Parathyroid adenoma (tissue), 2 donors: ENCODE data around the gene UCK1.

ENCODE experiments used
- H2AFZ ChIP-seq: fragments of 300-600 bp; sonication (generic); one replicate; pipeline ENCODE4 v1.7.0; 2017; ENCODE audit warnings: antibody characterized with exemption, mild to moderate bottlenecking
- H3K27ac ChIP-seq: fragments of 300-600 bp; sonication (generic); one replicate; pipeline ENCODE4 v1.7.0; 2017
- H3K27me3 ChIP-seq: fragments of 300-600 bp; sonication (generic); one replicate; pipeline ENCODE4 v1.7.0; 2017; ENCODE audit warnings: low read length; ENCODE audit not compliant: control insufficient read depth, insufficient read depth
- H3K36me3 ChIP-seq: fragments of 300-600 bp; sonication (generic); one replicate; pipeline ENCODE4 v1.7.0; 2017; ENCODE audit warnings: low read length; ENCODE audit not compliant: control insufficient read depth, insufficient read depth
- H3K4me1 ChIP-seq: fragments of 300-600 bp; sonication (generic); one replicate; pipeline ENCODE4 v1.7.0; 2017; ENCODE audit warnings: control low read depth
- H3K4me2 ChIP-seq: fragments of 300-600 bp; sonication (generic); one replicate; pipeline ENCODE4 v1.7.0; 2017; ENCODE audit warnings: low read length
- H3K4me3 ChIP-seq: fragments of 300-600 bp; sonication (generic); one replicate; pipeline ENCODE4 v1.7.0; 2017; ENCODE audit warnings: low read depth, low read length
- H3K79me2 ChIP-seq: fragments of 300-600 bp; sonication (generic); one replicate; pipeline ENCODE4 v1.7.0; 2017; ENCODE audit warnings: control low read depth
- H3K9ac ChIP-seq: fragments of 300-600 bp; sonication (generic); one replicate; pipeline ENCODE4 v1.7.0; 2017; ENCODE audit warnings: mild to moderate bottlenecking
- H3K9me3 ChIP-seq: fragments of 300-600 bp; sonication (generic); one replicate; pipeline ENCODE4 v1.7.0; 2017; ENCODE audit warnings: low read length; ENCODE audit not compliant: control insufficient read depth
- CTCF ChIP-seq: fragments of 300-600 bp; sonication (generic); IDR thresholded peaks from one replicate; pipeline ENCODE4 v1.7.0; 2017; ENCODE audit warnings: antibody characterized with exemption, mild to moderate bottlenecking
- donor health status: primary hyperparathyroidism.

Gene UCK1

DNA sequence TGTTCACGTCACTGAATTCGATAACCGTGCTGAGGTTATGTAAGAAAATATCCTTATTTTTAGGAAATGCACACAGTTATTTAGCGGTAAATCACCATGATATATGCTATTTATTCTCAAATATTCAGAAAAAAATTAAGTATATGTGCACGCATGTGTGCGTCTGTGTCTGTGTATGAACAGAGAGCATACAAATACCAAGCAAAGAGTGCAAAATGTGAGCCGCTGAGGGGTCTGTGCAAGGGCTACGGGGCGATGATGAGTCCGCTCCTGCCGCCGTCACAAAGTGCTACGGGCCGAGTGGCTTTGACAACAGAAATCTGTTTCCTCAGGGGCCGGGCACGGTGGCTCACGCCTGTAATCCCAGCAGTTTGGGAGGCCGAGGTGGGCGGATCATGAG lies 6.9 kb upstream of the UCK1 start:
- no peaks in the 10 kb centered on the region for H3K27me3 ChIP-seq
- H3K79me2 ChIP-seq, result no peaks in the 10 kb centered on the region
- no peak overlapping the region for H3K9ac ChIP-seq
- H3K36me3 ChIP-seq, result no peaks in the 10 kb centered on the region
- H3K4me2 ChIP-seq, result no peak overlapping the region
- TF ChIP-seq CTCF, result no peak
- H2AFZ ChIP-seq, result no peak overlapping the region
- H3K27ac ChIP-seq, result no peak overlapping the region
- no peaks in the 10 kb centered on the region for H3K4me1 ChIP-seq
- H3K9me3 ChIP-seq, result no peaks in the 10 kb centered on the region
- no peak overlapping the region for H3K4me3 ChIP-seq

- Histone ChIP-seq H3K27ac (no peak overlapping the region), H2AFZ (no peak overlapping the region), H3K4me3 (no peak overlapping the region), H3K9me3 (no peaks in the 10 kb centered on the region), H3K4me1 (no peaks in the 10 kb centered on the region), H3K79me2 (no peaks in the 10 kb centered on the region), H3K9ac (no peak overlapping the region), H3K36me3 (no peaks in the 10 kb centered on the region), H3K27me3 (no peaks in the 10 kb centered on the region), H3K4me2 (no peak overlapping the region)
- no peak for TF ChIP-seq CTCF
Measured at GRCh38 chr9:131534721-131535237, 3.7 kb upstream of the UCK1 start.

DNA sequence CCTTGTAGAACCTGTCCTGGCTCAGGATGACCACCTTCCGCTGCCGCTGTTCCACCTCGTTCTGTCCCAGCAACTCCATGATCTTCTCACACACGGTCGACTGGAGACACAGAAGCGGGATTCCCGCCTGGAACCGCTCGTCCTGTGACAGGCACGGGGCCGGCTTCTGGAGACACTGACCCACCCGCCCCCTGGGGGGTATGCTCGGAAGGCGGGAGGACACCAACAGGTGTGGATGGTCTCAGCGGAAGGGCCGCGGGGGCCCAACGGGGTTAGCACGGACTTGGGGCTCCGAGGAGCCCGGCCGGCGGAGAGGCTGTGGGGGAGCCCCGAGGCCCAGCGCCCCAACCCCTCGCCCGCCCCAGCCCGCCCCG lies 530 bp downstream of the UCK1 start:
- H3K9ac ChIP-seq, result no peak overlapping the region
- no peaks in the 10 kb centered on the region for H3K79me2 ChIP-seq
- TF ChIP-seq CTCF, result no peak
- H3K27ac ChIP-seq, result no peak overlapping the region
- peak overlapping the region; percentile 70 for H3K4me3 ChIP-seq
- H3K27me3 ChIP-seq, result no peaks in the 10 kb centered on the region
- peak overlapping the region; percentile 16 for H2AFZ ChIP-seq
- H3K36me3 ChIP-seq, result no peaks in the 10 kb centered on the region
- H3K4me1 ChIP-seq, result no peaks in the 10 kb centered on the region
- H3K9me3 ChIP-seq, result no peaks in the 10 kb centered on the region
- peak overlapping the region; percentile 91 for H3K4me2 ChIP-seq

DNA sequence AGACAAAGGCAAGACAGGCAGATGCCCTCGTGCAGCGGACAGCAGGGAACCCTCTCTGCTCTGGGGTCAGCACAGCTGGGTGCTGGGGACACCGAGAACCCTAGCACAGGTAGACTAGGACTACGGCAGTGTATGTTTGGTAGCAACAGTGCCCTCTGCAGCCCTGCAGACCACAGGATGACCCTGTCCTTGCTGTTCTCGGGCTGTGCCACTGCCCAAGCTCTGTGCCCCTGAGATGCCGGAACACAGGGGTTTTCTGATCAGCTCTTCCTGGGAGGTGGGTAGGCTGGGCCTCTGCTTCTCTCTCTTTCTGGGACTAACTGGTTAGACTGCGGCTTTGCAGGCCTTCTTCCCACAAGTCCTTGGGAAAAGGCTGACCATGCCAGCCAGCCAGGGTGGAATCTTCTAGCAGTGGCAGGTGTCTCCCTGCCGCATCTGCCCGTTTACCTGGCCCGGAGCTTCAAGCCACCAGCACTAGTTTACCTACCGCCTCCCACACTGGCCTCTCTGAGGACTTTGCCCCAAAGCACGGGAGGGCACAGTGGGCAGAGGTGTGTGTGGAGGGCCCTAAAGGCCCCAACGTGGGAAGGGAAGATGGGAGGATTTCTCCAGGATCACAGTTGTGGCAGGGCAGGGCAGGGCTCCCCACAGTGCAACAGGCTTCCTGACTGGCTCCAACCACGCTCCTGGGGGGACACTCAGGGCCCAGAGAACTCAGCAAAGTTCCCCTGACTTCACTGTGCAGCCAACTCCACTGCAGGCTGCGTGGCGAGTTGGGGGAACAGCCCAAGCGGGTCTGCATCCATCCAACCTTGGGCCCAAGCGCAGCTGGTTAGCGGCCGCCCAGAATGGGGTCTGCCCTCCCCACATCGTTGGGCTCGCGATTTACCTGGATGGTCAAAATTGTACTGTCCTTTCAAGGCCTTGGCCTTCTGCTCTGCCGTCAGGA lies 1.2 kb downstream of the UCK1 start:
- Histone ChIP-seq H3K79me2 (no peaks in the 10 kb centered on the region), H3K9ac (no peak overlapping the region), H3K4me2 (peak overlapping the region; percentile 91), H3K27me3 (no peaks in the 10 kb centered on the region), H3K4me3 (peak overlapping the region; percentile 70), H2AFZ (peak overlapping the region; percentile 16), H3K27ac (no peak overlapping the region), H3K36me3 (no peaks in the 10 kb centered on the region), H3K4me1 (no peaks in the 10 kb centered on the region), H3K9me3 (no peaks in the 10 kb centered on the region)
- no peak for TF ChIP-seq CTCF
